ENCODE measurements around the gene C6orf89.
"Not testable (repeated sequence)": the region's sequence is repeated elsewhere in the genome, so short reads cannot be mapped to it uniquely, and the experiment has no call there.

The C6orf89 gene

DNA sequence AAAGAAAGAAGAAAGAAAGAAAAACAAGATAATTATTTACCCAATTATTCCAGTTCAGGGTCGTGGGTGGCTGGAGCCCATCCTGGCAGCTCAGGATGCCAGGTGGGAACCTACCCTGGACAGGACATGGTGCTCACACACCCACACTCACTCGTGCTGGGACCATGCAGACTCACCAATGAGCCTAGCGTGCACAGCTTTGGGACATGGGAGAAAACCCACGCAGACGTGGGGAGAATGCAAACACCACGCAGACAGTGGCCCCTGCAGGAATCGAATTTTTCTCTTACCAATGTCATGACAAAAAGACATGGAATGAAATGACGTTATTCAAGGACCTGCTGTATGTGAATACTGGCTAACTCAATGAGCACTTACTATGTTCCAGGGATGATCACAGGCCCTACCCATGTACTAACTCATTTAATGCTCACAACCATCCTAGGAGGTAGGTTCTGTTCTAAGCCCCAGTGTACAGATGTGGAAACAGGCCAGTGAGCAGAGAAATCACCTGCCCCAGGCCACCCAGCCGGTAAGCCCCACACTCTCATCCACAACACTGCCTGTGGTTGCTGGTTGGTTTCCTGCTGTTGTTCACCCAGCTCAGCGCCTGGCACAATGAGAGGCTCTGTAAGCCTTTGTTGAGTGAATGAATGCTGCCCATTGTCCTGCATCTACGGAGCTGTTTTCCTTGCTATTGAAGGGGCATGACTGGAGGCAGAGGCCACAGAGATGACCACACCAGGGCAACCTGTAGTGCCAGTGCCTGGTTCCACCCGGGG is 62.0 kb downstream of the C6orf89 start:
- Histone ChIP-seq H3K4me1 (ENCODE audit: control insufficient read depth, insufficient read depth, low read length) (peaks cover 2% of the 10 kb centered on the region; the same call in 1 of the 2 replicates), H3K36me3 (ENCODE audit: control insufficient read depth, insufficient read depth, low read length) (no peaks in the 10 kb centered on the region), H3K4me3 (ENCODE audit: low read length) (no peak overlapping the region), H3K27me3 (ENCODE audit: control insufficient read depth, insufficient read depth, low read length) (no peaks in the 10 kb centered on the region), H3K27ac (ENCODE audit: low read length) (no peak overlapping the region), H3K9me3 (ENCODE audit: control insufficient read depth, insufficient read depth, low read length) (no peaks in the 10 kb centered on the region)
- DNase-seq (ENCODE audit: low read depth, low spot score): no peak
- no CpG with 5 or more reads among the region's 12 CpGs for WGBS (ENCODE audit: insufficient coverage, insufficient read length)

DNA sequence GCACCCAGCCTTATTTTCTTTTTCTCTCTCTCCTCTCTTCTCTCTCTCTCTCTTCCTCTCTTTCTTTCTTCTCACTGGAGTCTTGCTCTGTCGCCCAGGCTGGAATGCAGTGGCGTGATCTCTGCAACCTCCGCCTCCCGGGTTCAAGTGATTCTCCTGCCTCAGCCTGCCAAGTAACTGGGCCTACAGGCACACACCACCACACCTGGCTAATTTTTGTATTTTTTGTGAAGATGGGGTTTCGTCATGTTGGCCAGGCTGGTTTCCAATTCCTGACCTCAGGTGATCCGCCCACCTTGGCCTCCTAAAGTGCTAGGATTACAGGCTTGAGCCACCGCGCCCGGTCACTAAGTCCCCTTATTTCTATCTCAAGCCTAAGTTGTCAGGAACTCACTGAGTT is 63.3 kb downstream of the C6orf89 start:
- not testable (repeated sequence) for H3K4me3 ChIP-seq (ENCODE audit: low read length); H3K36me3 ChIP-seq (ENCODE audit: control insufficient read depth, insufficient read depth, low read length); H3K27ac ChIP-seq (ENCODE audit: low read length); H3K4me1 ChIP-seq (ENCODE audit: control insufficient read depth, insufficient read depth, low read length); DNase-seq (ENCODE audit: low read depth, low spot score); H3K27me3 ChIP-seq (ENCODE audit: control insufficient read depth, insufficient read depth, low read length); H3K9me3 ChIP-seq (ENCODE audit: control insufficient read depth, insufficient read depth, low read length)
- no CpG with 5 or more reads among the region's 9 CpGs for WGBS (ENCODE audit: insufficient coverage, insufficient read length)

DNA sequence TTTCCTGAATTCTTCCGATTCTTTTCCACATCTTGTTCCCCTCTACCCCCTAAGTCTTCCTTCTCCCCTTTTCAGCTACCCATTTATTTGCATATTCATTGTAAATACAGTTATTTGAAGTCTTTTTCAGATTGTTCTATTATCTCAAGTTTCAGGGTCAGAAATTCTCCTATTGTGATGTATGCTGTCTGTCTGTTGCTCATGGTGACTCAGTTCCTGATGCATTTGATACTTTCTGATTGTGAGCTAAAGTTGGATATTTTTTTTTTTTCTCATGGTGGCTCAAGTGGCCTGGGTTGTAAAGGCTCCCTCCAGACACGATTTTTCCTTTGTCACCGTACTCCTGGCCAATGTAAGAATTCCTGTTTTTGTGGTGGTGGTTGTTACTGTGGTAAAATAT is 63.9 kb downstream of the C6orf89 start:
- no CpG with 5 or more reads among the region's 3 CpGs for WGBS (ENCODE audit: insufficient coverage, insufficient read length)
- Histone ChIP-seq H3K27me3 (ENCODE audit: control insufficient read depth, insufficient read depth, low read length) (no peaks in the 10 kb centered on the region), H3K27ac (ENCODE audit: low read length) (no peak overlapping the region)

DNA sequence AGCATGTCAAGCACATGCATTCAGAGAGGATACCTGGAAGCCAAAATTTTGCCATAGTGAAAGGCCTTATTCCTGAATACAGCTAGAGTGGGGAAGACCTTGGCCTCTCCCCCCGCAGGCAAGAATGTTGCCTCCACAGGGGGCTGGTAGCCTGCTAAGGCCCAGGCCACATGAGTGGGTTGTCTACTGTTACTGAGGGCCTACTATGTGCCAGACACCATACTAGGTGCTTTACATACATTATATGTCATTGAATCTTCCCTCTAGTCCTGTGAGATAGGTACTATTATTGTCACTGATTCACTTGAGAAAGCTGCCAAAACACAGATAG is 68.1 kb downstream of the C6orf89 start:
- Histone ChIP-seq H3K9me3 (ENCODE audit: control insufficient read depth, insufficient read depth, low read length) (no peaks in the 10 kb centered on the region), H3K27ac (ENCODE audit: low read length) (no peak overlapping the region), H3K36me3 (ENCODE audit: control insufficient read depth, insufficient read depth, low read length) (no peaks in the 10 kb centered on the region), H3K4me1 (ENCODE audit: control insufficient read depth, insufficient read depth, low read length) (peaks cover 2% of the 10 kb centered on the region; the same call in 1 of the 2 replicates), H3K4me3 (ENCODE audit: low read length) (no peak overlapping the region), H3K27me3 (ENCODE audit: control insufficient read depth, insufficient read depth, low read length) (no peaks in the 10 kb centered on the region)
- WGBS (ENCODE audit: insufficient coverage, insufficient read length): no CpG with 5 or more reads among the region's 1 CpG
- no peak for DNase-seq (ENCODE audit: low read depth, low spot score)

More for the DNA sequence above, 63.9 kb downstream of the C6orf89 start:
- peaks cover 2% of the 10 kb centered on the region; the same call in 1 of the 2 replicates for H3K4me1 ChIP-seq (ENCODE audit: control insufficient read depth, insufficient read depth, low read length)
- no peaks in the 10 kb centered on the region for H3K9me3 ChIP-seq (ENCODE audit: control insufficient read depth, insufficient read depth, low read length)
- no peak overlapping the region for H3K4me3 ChIP-seq (ENCODE audit: low read length)
- no peak for DNase-seq (ENCODE audit: low read depth, low spot score)
- H3K36me3 ChIP-seq (ENCODE audit: control insufficient read depth, insufficient read depth, low read length): no peaks in the 10 kb centered on the region

DNA sequence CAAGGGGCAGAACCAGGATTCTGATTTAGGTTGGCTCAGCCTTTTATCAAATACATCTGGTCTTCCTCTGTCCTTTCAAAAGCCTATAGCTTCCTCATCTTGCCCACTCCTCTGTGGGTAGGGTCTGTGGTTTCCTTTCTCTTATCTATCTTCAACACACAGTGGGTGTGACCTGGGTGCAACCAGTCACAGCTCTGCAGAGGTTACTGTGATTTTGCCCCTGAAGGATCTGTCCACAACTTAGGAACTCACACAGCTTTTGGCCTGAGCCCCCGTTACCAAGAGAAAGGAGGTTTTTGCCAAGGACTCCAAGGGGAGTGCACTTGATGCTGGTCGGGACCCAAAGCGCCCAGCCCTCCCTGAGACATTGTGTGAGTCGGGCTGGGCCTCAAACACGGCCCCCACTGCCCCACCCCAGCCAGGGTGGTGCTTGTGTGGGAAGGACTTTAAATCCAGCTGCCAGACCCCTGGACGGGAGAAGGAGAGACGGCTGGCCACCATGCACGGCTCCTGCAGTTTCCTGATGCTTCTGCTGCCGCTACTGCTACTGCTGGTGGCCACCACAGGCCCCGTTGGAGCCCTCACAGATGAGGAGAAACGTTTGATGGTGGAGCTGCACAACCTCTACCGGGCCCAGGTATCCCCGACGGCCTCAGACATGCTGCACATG is 68.6 kb downstream of the C6orf89 start, which contains the start of gene PI16:
Gene PI16 (plus strand): TSS at position 477 of the 670 bp plus-strand sequence. CDS start 23 bp downstream, at position 500.
- H3K9me3 ChIP-seq (ENCODE audit: control insufficient read depth, insufficient read depth, low read length): no peaks in the 10 kb centered on the region
- no peak for DNase-seq (ENCODE audit: low read depth, low spot score)
- no peaks in the 10 kb centered on the region for H3K4me1 ChIP-seq (ENCODE audit: control insufficient read depth, insufficient read depth, low read length)
- no peaks in the 10 kb centered on the region for H3K36me3 ChIP-seq (ENCODE audit: control insufficient read depth, insufficient read depth, low read length)
- H3K27me3 ChIP-seq (ENCODE audit: control insufficient read depth, insufficient read depth, low read length): no peaks in the 10 kb centered on the region
- no CpG with 5 or more reads among the region's 14 CpGs for WGBS (ENCODE audit: insufficient coverage, insufficient read length)
- H3K27ac ChIP-seq (ENCODE audit: low read length): no peak within 1 kb of the TSS
- H3K4me3 ChIP-seq (ENCODE audit: low read length): no peak within 1 kb of the TSS

DNA sequence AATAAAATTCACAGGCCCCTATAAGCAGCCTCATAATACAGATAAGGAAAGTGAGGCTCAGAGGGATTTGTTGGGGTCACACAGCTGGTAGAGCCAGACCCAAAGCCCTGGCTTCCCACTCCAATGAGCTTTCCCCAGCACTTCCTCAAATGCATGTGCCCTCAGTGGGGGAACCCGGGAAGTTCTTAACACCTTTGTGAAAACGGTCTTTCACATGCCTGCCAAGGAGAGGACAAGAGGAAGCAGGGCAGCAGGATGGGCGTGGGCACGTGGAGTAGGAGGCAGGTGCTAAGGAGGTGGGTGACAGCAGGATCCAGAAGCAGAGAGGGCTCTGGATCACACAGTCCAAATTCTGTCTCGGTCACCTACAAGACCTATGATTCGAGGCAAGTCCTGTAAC is 69.4 kb downstream of the C6orf89 start:
- no CpG with 5 or more reads among the region's 6 CpGs for WGBS (ENCODE audit: insufficient coverage, insufficient read length)

DNA sequence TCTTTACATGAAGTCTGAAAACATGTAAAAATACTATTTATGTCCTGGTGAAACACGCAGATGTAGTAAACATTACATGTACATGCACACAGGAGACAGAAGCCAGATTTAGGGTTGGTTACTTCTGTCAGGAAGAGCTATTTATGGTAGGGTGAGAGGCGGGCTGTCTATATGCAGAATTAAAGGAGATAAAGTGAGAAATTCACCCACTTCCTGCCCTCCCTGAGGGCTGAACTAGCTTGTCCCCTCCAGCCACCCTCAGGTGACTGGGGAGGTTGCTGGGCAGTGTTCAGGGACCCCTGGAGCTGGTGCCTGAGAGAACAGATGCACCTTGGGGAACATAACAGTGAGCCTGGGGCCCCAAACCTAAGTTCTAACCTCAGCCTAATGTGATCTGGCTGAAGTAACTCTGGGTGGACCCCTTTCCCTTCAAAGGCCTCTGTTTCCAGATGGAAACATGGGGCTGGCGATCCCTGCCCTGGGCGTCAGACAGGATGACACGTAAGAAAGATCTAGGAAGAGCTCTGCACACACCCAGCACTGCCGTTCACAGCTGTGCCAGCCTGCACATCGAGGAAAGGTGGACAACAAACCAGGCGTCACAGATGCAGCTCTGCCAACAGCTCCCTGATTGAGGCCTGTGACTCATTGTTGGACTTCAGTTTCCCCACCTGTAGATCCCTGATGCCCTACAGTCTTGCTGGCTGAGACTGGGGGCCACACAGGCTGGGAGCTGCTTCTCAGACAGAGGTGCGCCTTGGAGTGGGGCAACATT is 70.1 kb downstream of the C6orf89 start:
- no peaks in the 10 kb centered on the region for H3K36me3 ChIP-seq (ENCODE audit: control insufficient read depth, insufficient read depth, low read length)
- H3K9me3 ChIP-seq (ENCODE audit: control insufficient read depth, insufficient read depth, low read length): no peaks in the 10 kb centered on the region
- H3K4me1 ChIP-seq (ENCODE audit: control insufficient read depth, insufficient read depth, low read length): no peaks in the 10 kb centered on the region
- H3K27ac ChIP-seq (ENCODE audit: low read length): no peak overlapping the region
- H3K27me3 ChIP-seq (ENCODE audit: control insufficient read depth, insufficient read depth, low read length): no peaks in the 10 kb centered on the region
- WGBS (ENCODE audit: insufficient coverage, insufficient read length): no CpG with 5 or more reads among the region's 9 CpGs
- DNase-seq (ENCODE audit: low read depth, low spot score): no peak
- H3K4me3 ChIP-seq (ENCODE audit: low read length): no peak overlapping the region

More for the DNA sequence above, 69.4 kb downstream of the C6orf89 start:
- no peak for DNase-seq (ENCODE audit: low read depth, low spot score)
- no peaks in the 10 kb centered on the region for H3K4me1 ChIP-seq (ENCODE audit: control insufficient read depth, insufficient read depth, low read length)
- H3K27ac ChIP-seq (ENCODE audit: low read length): no peak overlapping the region
- no peak overlapping the region for H3K4me3 ChIP-seq (ENCODE audit: low read length)
- H3K27me3 ChIP-seq (ENCODE audit: control insufficient read depth, insufficient read depth, low read length): no peaks in the 10 kb centered on the region
- H3K36me3 ChIP-seq (ENCODE audit: control insufficient read depth, insufficient read depth, low read length): no peaks in the 10 kb centered on the region
- H3K9me3 ChIP-seq (ENCODE audit: control insufficient read depth, insufficient read depth, low read length): no peaks in the 10 kb centered on the region

DNA sequence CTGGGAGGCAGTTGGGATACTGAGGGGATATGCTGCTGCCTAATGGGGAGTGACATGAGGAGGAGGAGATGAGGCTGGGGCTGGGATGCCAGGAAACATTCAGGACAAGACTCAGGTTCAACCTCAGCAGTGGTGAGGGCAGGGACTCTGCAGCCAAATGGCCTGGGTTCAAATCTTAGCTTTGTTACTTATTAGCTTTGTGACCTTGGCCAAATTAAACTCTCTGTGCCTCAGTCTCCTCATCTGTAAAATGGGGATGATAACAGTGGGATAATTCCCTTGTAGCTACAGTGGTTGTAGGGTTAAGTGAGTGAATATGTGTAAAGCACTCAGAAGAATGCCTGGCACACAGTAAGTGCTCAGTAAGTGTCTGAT is 70.7 kb downstream of the C6orf89 start:
- no peak for DNase-seq (ENCODE audit: low read depth, low spot score)
- H3K4me1 ChIP-seq (ENCODE audit: control insufficient read depth, insufficient read depth, low read length): no peaks in the 10 kb centered on the region
- H3K27ac ChIP-seq (ENCODE audit: low read length): no peak overlapping the region
- no peaks in the 10 kb centered on the region for H3K27me3 ChIP-seq (ENCODE audit: control insufficient read depth, insufficient read depth, low read length)
- no peaks in the 10 kb centered on the region for H3K9me3 ChIP-seq (ENCODE audit: control insufficient read depth, insufficient read depth, low read length)
- H3K36me3 ChIP-seq (ENCODE audit: control insufficient read depth, insufficient read depth, low read length): no peaks in the 10 kb centered on the region
- H3K4me3 ChIP-seq (ENCODE audit: low read length): no peak overlapping the region

DNA sequence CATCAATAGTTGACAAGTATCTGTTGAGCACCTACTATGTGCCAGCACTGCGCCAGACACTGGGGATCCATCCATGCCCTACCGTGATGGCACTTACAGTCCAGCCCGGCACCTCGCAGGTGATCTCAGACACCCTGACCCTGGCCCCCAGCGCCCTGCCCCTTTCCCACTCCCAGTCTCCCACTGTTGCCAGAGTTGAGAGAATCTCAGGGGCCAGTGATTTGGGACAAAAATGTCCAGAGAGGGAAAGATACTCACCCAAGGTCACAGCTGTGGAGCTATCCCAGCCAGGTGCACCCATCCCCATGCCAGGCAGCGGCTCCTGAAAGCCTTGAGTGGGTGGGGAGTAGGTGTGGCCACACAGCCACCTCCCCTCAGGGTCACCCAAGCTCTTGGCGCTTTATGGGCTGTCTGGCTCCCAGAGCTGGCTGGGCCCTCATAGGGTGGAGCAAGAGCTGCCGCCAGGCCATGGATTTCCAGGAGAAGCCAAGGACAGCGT is 72.1 kb downstream of the C6orf89 start:
- no peak overlapping the region for H3K27ac ChIP-seq (ENCODE audit: low read length)
- no peaks in the 10 kb centered on the region for H3K9me3 ChIP-seq (ENCODE audit: control insufficient read depth, insufficient read depth, low read length)
- H3K27me3 ChIP-seq (ENCODE audit: control insufficient read depth, insufficient read depth, low read length): no peaks in the 10 kb centered on the region
- no peak overlapping the region for H3K4me3 ChIP-seq (ENCODE audit: low read length)
- H3K4me1 ChIP-seq (ENCODE audit: control insufficient read depth, insufficient read depth, low read length): no peaks in the 10 kb centered on the region; the same call in 1 of the 2 replicates
- no peak for DNase-seq (ENCODE audit: low read depth, low spot score)
- no peaks in the 10 kb centered on the region for H3K36me3 ChIP-seq (ENCODE audit: control insufficient read depth, insufficient read depth, low read length)
- WGBS (ENCODE audit: insufficient coverage, insufficient read length): no CpG with 5 or more reads among the region's 9 CpGs

DNA sequence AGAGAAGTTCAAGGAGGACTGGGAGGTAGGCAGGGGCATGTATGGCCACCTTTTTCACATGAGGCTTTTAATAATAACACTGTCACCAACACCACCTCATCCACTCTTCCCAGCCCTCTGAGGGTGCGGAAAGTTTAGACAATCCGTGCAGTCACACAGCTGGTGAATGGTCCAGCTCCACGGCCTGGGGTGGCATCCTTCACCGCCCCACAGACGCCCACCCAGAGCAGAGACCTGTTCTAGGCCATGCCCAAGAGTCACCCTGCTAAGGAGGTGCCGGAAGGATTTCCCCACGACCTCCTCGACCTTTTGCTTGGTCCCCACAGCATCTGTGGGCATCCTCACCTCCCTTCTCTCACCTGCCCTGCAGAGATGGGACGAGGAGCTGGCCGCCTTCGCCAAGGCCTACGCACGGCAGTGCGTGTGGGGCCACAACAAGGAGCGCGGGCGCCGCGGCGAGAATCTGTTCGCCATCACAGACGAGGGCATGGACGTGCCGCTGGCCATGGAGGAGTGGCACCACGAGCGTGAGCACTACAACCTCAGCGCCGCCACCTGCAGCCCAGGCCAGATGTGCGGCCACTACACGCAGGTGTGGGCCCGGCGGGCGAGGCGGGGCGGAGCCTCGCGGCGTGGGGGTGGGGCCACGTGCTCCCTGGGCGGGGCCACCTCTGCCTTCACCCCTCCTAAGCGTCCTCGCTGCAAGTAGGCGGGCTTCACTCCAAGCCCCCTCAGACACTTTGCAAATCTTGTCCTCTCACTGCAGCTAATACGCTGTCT is 73.2 kb downstream of the C6orf89 start:
- no peaks in the 10 kb centered on the region for H3K9me3 ChIP-seq (ENCODE audit: control insufficient read depth, insufficient read depth, low read length)
- no CpG with 5 or more reads among the region's 44 CpGs for WGBS (ENCODE audit: insufficient coverage, insufficient read length)
- H3K27ac ChIP-seq (ENCODE audit: low read length): no peak overlapping the region
- no peak overlapping the region for H3K4me3 ChIP-seq (ENCODE audit: low read length)
- no peak for DNase-seq (ENCODE audit: low read depth, low spot score)
- no peaks in the 10 kb centered on the region for H3K27me3 ChIP-seq (ENCODE audit: control insufficient read depth, insufficient read depth, low read length)
- peaks cover 4% of the 10 kb centered on the region for H3K4me1 ChIP-seq (ENCODE audit: control insufficient read depth, insufficient read depth, low read length)
- no peaks in the 10 kb centered on the region for H3K36me3 ChIP-seq (ENCODE audit: control insufficient read depth, insufficient read depth, low read length)
